ENCODE results near the gene TADA2A.
"Not testable (repeated sequence)": the region's sequence is repeated elsewhere in the genome, so short reads cannot be mapped to it uniquely, and the experiment has no call there.

The TADA2A gene

GRCh38 chr17:37493249-37494027 is 86.8 kb downstream of the TADA2A start:
- no peak for DNase-seq (ENCODE audit: low read depth in 2 of 2)

GRCh38 chr17:37494401-37494831 is 87.7 kb downstream of the TADA2A start:
- no peak for DNase-seq (ENCODE audit: low read depth in 2 of 2)

- DNase-seq (ENCODE audit: low read depth in 2 of 2) = no peak
Measured at GRCh38 chr17:37494971-37495370, 88.3 kb downstream of the TADA2A start.

GRCh38 chr17:37500378-37500777 is 93.7 kb downstream of the TADA2A start:
- no peak for DNase-seq (ENCODE audit: low read depth in 2 of 2)

- DNase-seq (ENCODE audit: low read depth in 2 of 2) = no peak
Measured at GRCh38 chr17:37502009-37502936, 95.6 kb downstream of the TADA2A start.

GRCh38 chr17:37503148-37503547 is 96.5 kb downstream of the TADA2A start:
- no peak for DNase-seq (ENCODE audit: low read depth in 2 of 2)

GRCh38 chr17:37505333-37505732 is 98.6 kb downstream of the TADA2A start:
- no peak for DNase-seq (ENCODE audit: low read depth in 2 of 2)

GRCh38 chr17:37506678-37507077 is 100.0 kb downstream of the TADA2A start:
- no peak for DNase-seq (ENCODE audit: low read depth in 2 of 2)

- no peak for DNase-seq (ENCODE audit: low read depth in 2 of 2)
Measured at GRCh38 chr17:37507111-37507510, 100.4 kb downstream of the TADA2A start.

GRCh38 chr17:37510056-37510455 is 103.4 kb downstream of the TADA2A start:
- DNase-seq (ENCODE audit: low read depth in 2 of 2) = no peak

- not testable (repeated sequence) for DNase-seq (ENCODE audit: low read depth in 2 of 2)
Measured at GRCh38 chr17:37511642-37512041, 105.0 kb downstream of the TADA2A start.

- DNase-seq (ENCODE audit: low read depth in 2 of 2) = no peak
Measured at GRCh38 chr17:37512442-37513068, 105.9 kb downstream of the TADA2A start.

GRCh38 chr17:37513711-37514110 is 107.0 kb downstream of the TADA2A start:
- no peak for DNase-seq (ENCODE audit: low read depth in 2 of 2)

- no peak for DNase-seq (ENCODE audit: low read depth in 2 of 2)
Measured at GRCh38 chr17:37516127-37516571, 109.5 kb downstream of the TADA2A start.

GRCh38 chr17:37517881-37518280 is 111.2 kb downstream of the TADA2A start:
- no peak for DNase-seq (ENCODE audit: low read depth in 2 of 2)

- no peak for DNase-seq (ENCODE audit: low read depth in 2 of 2)
Measured at GRCh38 chr17:37518826-37519225, 112.1 kb downstream of the TADA2A start.

GRCh38 chr17:37519251-37519985 is 112.7 kb downstream of the TADA2A start:
- no peak for DNase-seq (ENCODE audit: low read depth in 2 of 2)

- no peak for DNase-seq (ENCODE audit: low read depth in 2 of 2)
Measured at GRCh38 chr17:37520174-37520573, 113.5 kb downstream of the TADA2A start.

GRCh38 chr17:37521821-37522220 is 115.1 kb downstream of the TADA2A start:
- no peak for DNase-seq (ENCODE audit: low read depth in 2 of 2)

- no peak for DNase-seq (ENCODE audit: low read depth in 2 of 2)
Measured at GRCh38 chr17:37523715-37524219, 117.1 kb downstream of the TADA2A start.

GRCh38 chr17:37527249-37527851 is 120.7 kb downstream of the TADA2A start:
- no peak for DNase-seq (ENCODE audit: low read depth in 2 of 2)
